ENCODE measurements around the gene CYTIP.

CYTIP gene

GRCh38 chr2:157477919-157478318, 34.0 kb upstream of the CYTIP start:
- no peaks in the 10 kb centered on the region for H3K9me3 ChIP-seq (ENCODE audit: control insufficient read depth, low read length)
- H3K4me1 ChIP-seq (ENCODE audit: control insufficient read depth, insufficient read depth, low read length), result no peaks in the 10 kb centered on the region
- H3K27ac ChIP-seq (ENCODE audit: insufficient read depth, low read depth, low read length, poor library complexity, severe bottlenecking), result no peak overlapping the region
- H3K36me3 ChIP-seq (ENCODE audit: control insufficient read depth, insufficient read depth, low read length), result no peaks in the 10 kb centered on the region
- no peak overlapping the region for H3K4me3 ChIP-seq (ENCODE audit: insufficient read depth, low read depth, low read length)
- no peaks in the 10 kb centered on the region for H3K27me3 ChIP-seq (ENCODE audit: control insufficient read depth, insufficient read depth, low read length, poor library complexity, severe bottlenecking)

- H3K36me3 ChIP-seq (ENCODE audit: control insufficient read depth, insufficient read depth, low read length), result no peaks in the 10 kb centered on the region
- no peaks in the 10 kb centered on the region for H3K9me3 ChIP-seq (ENCODE audit: control insufficient read depth, low read length)
- no peak overlapping the region for H3K27ac ChIP-seq (ENCODE audit: insufficient read depth, low read depth, low read length, poor library complexity, severe bottlenecking)
- no peaks in the 10 kb centered on the region for H3K4me1 ChIP-seq (ENCODE audit: control insufficient read depth, insufficient read depth, low read length)
- H3K4me3 ChIP-seq (ENCODE audit: insufficient read depth, low read depth, low read length), result no peak overlapping the region
- no peaks in the 10 kb centered on the region for H3K27me3 ChIP-seq (ENCODE audit: control insufficient read depth, insufficient read depth, low read length, poor library complexity, severe bottlenecking)
Measured at GRCh38 chr2:157476953-157477709, 33.2 kb upstream of the CYTIP start.

DNA sequence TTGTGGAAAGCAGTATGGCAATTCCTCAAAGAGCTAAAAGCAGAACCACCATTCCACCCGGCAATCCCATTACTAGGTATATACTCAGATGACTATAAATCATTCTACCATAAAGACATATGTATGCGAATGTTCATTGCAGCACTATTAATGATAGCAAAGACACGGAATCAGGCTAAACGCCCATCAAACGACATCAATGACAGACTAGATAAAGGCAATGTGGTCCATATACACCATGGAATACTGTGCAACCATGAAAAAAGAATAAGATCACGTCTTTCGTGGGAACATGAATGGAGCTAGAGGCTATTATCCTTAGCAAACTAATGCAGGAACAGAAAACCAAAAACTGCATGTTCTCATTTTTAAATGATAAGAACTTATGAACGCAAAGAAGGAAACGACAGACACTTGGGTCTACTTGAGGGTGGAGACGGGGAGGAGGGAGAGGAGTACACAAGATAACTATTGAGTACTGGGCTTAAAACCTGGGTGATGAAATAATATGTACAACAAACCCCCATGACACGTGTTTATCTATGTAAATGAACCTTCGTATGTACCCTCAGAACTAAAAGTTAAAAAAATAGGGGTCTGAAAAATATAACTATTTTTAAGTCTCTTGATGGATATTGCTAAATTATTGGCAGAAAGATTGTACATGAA, 32.0 kb upstream of the CYTIP start:
- Histone ChIP-seq H3K27me3 (ENCODE audit: control insufficient read depth, insufficient read depth, low read length, poor library complexity, severe bottlenecking) (no peaks in the 10 kb centered on the region), H3K36me3 (ENCODE audit: control insufficient read depth, insufficient read depth, low read length) (no peaks in the 10 kb centered on the region), H3K4me3 (ENCODE audit: insufficient read depth, low read depth, low read length) (no peak overlapping the region), H3K4me1 (ENCODE audit: control insufficient read depth, insufficient read depth, low read length) (no peaks in the 10 kb centered on the region), H3K27ac (ENCODE audit: insufficient read depth, low read depth, low read length, poor library complexity, severe bottlenecking) (no peak overlapping the region), H3K9me3 (ENCODE audit: control insufficient read depth, low read length) (no peaks in the 10 kb centered on the region)
- WGBS, 2 experiments, result 90 to 95% methylated on average over 12 of the region's 12 CpGs

DNA sequence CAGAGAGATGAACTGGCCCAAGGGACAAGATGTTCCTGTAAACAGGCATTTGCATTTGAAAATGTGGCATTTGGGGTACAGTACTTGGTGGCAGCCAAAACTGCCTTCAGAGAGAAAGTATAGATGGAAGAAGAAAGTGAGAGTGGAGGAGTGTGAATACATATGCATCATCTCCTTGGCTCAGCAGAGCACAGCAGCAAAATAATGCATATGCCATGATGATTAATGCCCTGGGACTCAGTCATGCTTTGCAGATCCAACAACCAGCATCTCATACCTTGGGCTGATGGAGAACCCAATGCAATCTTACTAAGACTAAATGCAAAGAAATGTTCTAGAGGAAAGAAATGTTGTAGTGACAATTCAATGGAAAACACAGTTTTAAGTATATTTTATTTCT, 29.7 kb upstream of the CYTIP start:
- no peaks in the 10 kb centered on the region for H3K27me3 ChIP-seq (ENCODE audit: control insufficient read depth, insufficient read depth, low read length, poor library complexity, severe bottlenecking)
- H3K4me3 ChIP-seq (ENCODE audit: insufficient read depth, low read depth, low read length), result no peak overlapping the region
- no peak overlapping the region for H3K27ac ChIP-seq (ENCODE audit: insufficient read depth, low read depth, low read length, poor library complexity, severe bottlenecking)
- no peaks in the 10 kb centered on the region for H3K36me3 ChIP-seq (ENCODE audit: control insufficient read depth, insufficient read depth, low read length)
- H3K9me3 ChIP-seq (ENCODE audit: control insufficient read depth, low read length), result no peaks in the 10 kb centered on the region
- no peaks in the 10 kb centered on the region for H3K4me1 ChIP-seq (ENCODE audit: control insufficient read depth, insufficient read depth, low read length)

DNA sequence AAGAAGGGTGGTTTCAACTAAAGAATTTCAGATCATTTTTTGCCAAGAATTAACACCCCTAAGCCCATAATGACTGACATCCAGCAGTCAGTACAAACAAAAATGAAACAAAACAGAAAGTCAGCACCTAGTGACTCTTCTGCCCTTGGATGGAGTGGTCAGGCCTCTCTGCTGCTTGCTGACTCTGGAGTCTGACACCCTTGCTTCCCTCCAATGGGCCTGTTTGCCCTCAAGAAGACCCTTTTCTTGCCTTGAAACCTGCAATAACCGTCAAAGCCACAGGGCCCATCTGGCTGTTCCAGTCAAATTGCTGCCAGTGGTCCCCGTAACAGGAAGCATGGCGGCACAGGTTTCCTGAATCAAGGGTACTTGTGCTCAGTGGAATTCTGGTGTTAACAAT, 27.2 kb upstream of the CYTIP start:
- Histone ChIP-seq H3K36me3 (ENCODE audit: control insufficient read depth, insufficient read depth, low read length) (no peaks in the 10 kb centered on the region), H3K4me3 (ENCODE audit: insufficient read depth, low read depth, low read length) (no peak overlapping the region), H3K4me1 (ENCODE audit: control insufficient read depth, insufficient read depth, low read length) (no peaks in the 10 kb centered on the region), H3K27me3 (ENCODE audit: control insufficient read depth, insufficient read depth, low read length, poor library complexity, severe bottlenecking) (no peaks in the 10 kb centered on the region), H3K9me3 (ENCODE audit: control insufficient read depth, low read length) (no peaks in the 10 kb centered on the region), H3K27ac (ENCODE audit: insufficient read depth, low read depth, low read length, poor library complexity, severe bottlenecking) (no peak overlapping the region)
- 99% methylated on average over 3 of the region's 3 CpGs for WGBS, 2 experiments

- Histone ChIP-seq H3K27me3 (ENCODE audit: control insufficient read depth, insufficient read depth, low read length, poor library complexity, severe bottlenecking) (no peaks in the 10 kb centered on the region), H3K27ac (ENCODE audit: insufficient read depth, low read depth, low read length, poor library complexity, severe bottlenecking) (no peak overlapping the region), H3K4me3 (ENCODE audit: insufficient read depth, low read depth, low read length) (no peak overlapping the region)
Measured at GRCh38 chr2:157470321-157470720, 26.4 kb upstream of the CYTIP start.

GRCh38 chr2:157469726-157470125, 25.8 kb upstream of the CYTIP start:
- 80 to 93% methylated on average over 1 of the region's 1 CpG for WGBS, 2 experiments
- Histone ChIP-seq H3K36me3 (ENCODE audit: control insufficient read depth, insufficient read depth, low read length) (no peaks in the 10 kb centered on the region), H3K9me3 (ENCODE audit: control insufficient read depth, low read length) (no peaks in the 10 kb centered on the region), H3K4me3 (ENCODE audit: insufficient read depth, low read depth, low read length) (no peak overlapping the region), H3K27me3 (ENCODE audit: control insufficient read depth, insufficient read depth, low read length, poor library complexity, severe bottlenecking) (no peaks in the 10 kb centered on the region), H3K27ac (ENCODE audit: insufficient read depth, low read depth, low read length, poor library complexity, severe bottlenecking) (no peak overlapping the region), H3K4me1 (ENCODE audit: control insufficient read depth, insufficient read depth, low read length) (no peaks in the 10 kb centered on the region)

More at GRCh38 chr2:157470321-157470720, 26.4 kb upstream of the CYTIP start:
- Histone ChIP-seq H3K36me3 (ENCODE audit: control insufficient read depth, insufficient read depth, low read length) (no peaks in the 10 kb centered on the region), H3K4me1 (ENCODE audit: control insufficient read depth, insufficient read depth, low read length) (no peaks in the 10 kb centered on the region), H3K9me3 (ENCODE audit: control insufficient read depth, low read length) (no peaks in the 10 kb centered on the region)

- Histone ChIP-seq H3K27me3 (ENCODE audit: control insufficient read depth, insufficient read depth, low read length, poor library complexity, severe bottlenecking) (no peaks in the 10 kb centered on the region), H3K36me3 (ENCODE audit: control insufficient read depth, insufficient read depth, low read length) (no peaks in the 10 kb centered on the region), H3K27ac (ENCODE audit: insufficient read depth, low read depth, low read length, poor library complexity, severe bottlenecking) (no peak overlapping the region), H3K9me3 (ENCODE audit: control insufficient read depth, low read length) (no peaks in the 10 kb centered on the region), H3K4me3 (ENCODE audit: insufficient read depth, low read depth, low read length) (no peak overlapping the region), H3K4me1 (ENCODE audit: control insufficient read depth, insufficient read depth, low read length) (no peaks in the 10 kb centered on the region)
- 93 to 97% methylated on average over 8 of the region's 8 CpGs for WGBS, 2 experiments
Measured at GRCh38 chr2:157468931-157469708, 25.2 kb upstream of the CYTIP start.

- Histone ChIP-seq H3K27me3 (ENCODE audit: control insufficient read depth, insufficient read depth, low read length, poor library complexity, severe bottlenecking) (no peaks in the 10 kb centered on the region), H3K27ac (ENCODE audit: insufficient read depth, low read depth, low read length, poor library complexity, severe bottlenecking) (no peak overlapping the region), H3K4me3 (ENCODE audit: insufficient read depth, low read depth, low read length) (no peak overlapping the region), H3K4me1 (ENCODE audit: control insufficient read depth, insufficient read depth, low read length) (no peaks in the 10 kb centered on the region), H3K9me3 (ENCODE audit: control insufficient read depth, low read length) (no peaks in the 10 kb centered on the region), H3K36me3 (ENCODE audit: control insufficient read depth, insufficient read depth, low read length) (no peaks in the 10 kb centered on the region)
- 96 to 99% methylated on average over 5 of the region's 5 CpGs for whole genome bisulfite sequencing, 2 experiments
Measured at GRCh38 chr2:157466764-157467163, 22.9 kb upstream of the CYTIP start.

DNA sequence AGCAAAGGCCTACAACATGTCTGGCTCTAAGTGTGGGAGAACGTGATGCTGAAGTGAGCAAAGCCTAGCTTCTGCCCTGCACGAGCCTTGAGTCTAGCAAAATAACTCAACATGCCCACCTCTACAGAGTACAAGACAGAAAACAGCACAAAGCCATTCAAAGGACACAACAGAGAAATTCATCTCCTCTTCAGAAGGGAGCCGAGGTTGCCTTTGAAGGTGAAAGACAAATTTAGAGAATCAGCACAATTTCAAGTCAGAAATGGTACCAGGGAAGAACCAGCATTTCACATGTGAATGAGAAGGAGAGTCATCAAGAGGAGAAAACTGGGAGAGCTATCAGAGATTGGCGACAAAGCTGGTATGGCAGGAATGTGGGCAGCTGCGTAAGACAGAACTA, 21.7 kb upstream of the CYTIP start:
- WGBS, 2 experiments, result 88 to 97% methylated on average over 5 of the region's 5 CpGs
- no peak overlapping the region for H3K4me3 ChIP-seq (ENCODE audit: insufficient read depth, low read depth, low read length)
- H3K4me1 ChIP-seq (ENCODE audit: control insufficient read depth, insufficient read depth, low read length), result no peaks in the 10 kb centered on the region
- no peaks in the 10 kb centered on the region for H3K36me3 ChIP-seq (ENCODE audit: control insufficient read depth, insufficient read depth, low read length)
- no peaks in the 10 kb centered on the region for H3K9me3 ChIP-seq (ENCODE audit: control insufficient read depth, low read length)
- no peak overlapping the region for H3K27ac ChIP-seq (ENCODE audit: insufficient read depth, low read depth, low read length, poor library complexity, severe bottlenecking)
- H3K27me3 ChIP-seq (ENCODE audit: control insufficient read depth, insufficient read depth, low read length, poor library complexity, severe bottlenecking), result no peaks in the 10 kb centered on the region
